ENCODE data around the gene ARID1B. TPM values are rescaled to one million over a fixed set of nuclear protein-coding genes. Genes with fewer than 3 reads are reported as not detected.

Gene ARID1B
- total RNA-seq = 71.1 and 72.4 TPM in 2 replicates

DNA sequence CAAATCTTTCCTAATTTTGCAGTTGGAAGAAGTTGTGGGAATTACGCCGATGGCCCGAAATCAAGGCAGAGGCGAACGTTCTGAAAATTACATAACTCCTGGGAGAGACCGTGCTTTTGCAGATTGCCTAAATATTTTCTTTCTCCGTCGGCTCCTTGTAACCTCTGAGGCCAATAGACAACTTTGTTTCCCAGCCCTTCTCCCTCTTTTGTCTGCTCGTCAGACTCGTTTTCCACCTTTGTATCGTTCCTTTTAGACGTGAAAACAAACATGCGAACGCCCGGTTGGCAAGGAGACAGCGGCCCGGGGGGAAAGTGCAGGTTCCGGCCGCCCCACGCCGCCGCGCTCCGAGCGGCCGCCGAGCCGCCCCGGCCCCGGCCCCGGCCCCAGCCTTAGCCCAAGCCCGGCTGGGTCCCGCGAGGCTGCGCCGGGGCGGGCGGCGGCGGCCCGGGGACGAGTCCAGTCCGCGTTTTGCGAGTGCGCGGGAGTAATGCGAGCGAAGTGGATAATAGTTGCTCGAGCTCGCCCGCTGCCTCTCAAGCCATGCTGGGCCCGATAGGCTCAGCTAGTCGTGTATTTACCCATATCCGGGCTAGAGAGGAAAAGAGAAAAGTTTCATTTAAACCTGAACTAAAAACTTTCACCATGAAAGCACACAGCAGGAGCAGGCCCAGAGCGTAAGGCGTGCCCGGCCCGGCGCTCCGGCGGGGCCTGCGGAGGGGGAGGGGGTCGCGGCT is at the start of gene ARID1B:
Gene ARID1B, plus strand, starts transcription at position 539 of the 737 bp plus-strand sequence. CDS start 303 bp downstream, outside the sequence.

Small RNA genes within 50 kb of the gene (small RNA-seq; reads per million reads assigned to genes)
- gene AL355297.2 = not detected
- not detected for gene MIR4466
